Astrocyte (in vitro differentiated cells and primary cell): Measurements from ENCODE around the gene BCL7A.

ENCODE experiments used
- CTCF ChIP-seq: IDR thresholded peaks from 2 replicates; pipeline ENCODE4 v1.5.1; 2011; ENCODE audit warnings: low read depth, mild to moderate bottlenecking, inconsistent platforms, low read length, moderate library complexity; ENCODE audit not compliant: insufficient read depth
- EZH2 ChIP-seq: IDR thresholded peaks from 2 replicates; pipeline ENCODE4 v1.6.1; 2012; ENCODE audit warnings: mild to moderate bottlenecking, low read length, inconsistent platforms; ENCODE audit not compliant: insufficient read depth

DNA sequence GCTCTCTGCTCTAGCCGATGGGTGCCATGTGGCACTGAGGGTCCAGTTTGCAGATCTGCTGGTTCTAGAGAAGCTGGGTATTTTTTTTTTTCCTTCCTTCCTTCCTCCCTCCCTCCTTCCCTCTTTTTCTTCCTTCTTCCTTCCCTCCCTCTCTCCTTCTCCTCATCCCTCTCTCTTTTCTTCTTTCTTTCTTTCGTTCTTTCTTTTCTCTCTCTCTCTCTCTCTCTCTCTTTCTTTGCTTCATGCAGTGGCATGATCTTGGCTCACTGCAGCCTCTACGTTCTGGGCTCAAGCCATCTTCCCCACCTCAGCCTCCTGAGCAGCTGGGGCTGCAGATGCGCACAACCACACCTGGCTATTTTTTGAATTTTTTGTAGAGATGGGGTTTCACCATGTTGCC is 2.7 kb upstream of the BCL7A start:
- TF ChIP-seq EZH2 (no peak), CTCF (no peak)
